GM18873 (cell line): Measurements from ENCODE around the gene CNN3.
A peak's percentile ranks its signal among the peaks of the same experiment; 100 is the strongest.
"Not testable (repeated sequence)": the region's sequence is repeated elsewhere in the genome, so short reads cannot be mapped to it uniquely, and the experiment has no call there.

ENCODE experiments used
- ATAC-seq: cut with Tn5 transposase; IDR thresholded peaks from one replicate; pipeline ENCODE4 v1.9.1; 2021; ENCODE audit warnings: mild to moderate bottlenecking, moderate library complexity, moderate number of reproducible peaks; ENCODE audit not compliant: unreplicated experiment, low FRiP score

CNN3 gene

DNA sequence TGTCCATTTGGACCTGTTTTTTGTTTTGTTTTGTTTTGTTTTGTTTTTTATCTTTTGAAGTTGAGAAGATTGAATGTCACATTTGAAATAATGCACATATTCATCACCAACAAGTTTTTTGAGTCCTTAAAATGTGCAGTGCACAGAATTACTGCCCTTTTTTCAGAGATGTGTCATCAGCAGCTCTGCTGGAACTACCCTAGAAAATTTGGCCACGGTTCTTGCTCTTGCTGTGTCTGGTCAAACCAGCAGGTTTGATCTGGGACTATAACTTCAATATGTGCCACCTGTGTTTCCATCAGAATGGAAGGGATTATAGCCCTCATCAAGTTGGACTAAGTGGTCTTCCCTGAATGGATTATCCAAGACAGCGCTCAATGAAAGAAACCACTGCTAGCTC lies 24.1 kb upstream of the CNN3 start:
- ATAC-seq: no peak

DNA sequence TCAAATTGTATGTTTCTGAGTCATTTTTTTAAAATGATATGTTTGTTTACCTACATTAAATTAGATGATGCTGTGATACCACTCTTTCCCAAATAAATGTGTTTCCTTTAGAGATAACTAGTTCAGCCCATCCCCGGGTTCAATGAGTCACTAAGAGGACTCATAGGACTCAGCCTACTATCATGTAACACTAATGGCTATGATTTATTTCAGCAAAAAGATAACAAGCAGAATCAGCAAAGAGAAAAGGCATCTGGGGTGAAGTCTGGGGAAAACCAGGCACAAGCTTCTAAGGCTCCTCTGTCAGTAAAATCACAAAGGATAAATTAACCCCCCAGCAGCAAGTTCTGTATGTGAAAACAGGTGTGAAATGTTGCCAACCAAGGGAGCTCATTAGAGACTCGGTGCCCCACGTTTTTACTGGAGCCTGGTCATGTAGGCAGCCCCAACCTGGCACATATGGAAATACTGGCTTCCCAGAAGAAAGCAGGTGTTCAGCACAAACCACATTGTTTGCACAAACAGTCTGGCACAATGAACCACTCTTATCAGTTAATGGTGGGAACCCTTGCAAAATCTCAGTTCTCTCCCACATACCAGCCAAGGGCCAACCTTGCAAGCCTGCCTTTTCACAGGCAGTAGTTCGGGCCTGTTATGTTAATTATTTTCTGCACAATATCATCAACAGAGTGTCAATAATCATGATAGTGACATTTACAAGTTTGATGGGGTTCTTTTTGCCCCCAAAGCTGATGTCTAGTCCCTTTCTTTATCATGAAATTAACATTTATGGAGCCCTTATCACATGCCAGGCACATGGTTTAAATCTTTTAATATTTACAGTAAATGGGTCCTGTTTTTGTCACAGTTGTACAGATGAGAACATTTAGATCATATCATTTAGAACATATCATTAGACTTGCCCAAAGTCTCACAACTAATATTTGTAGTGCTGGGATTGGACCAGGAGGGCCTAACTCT lies 23.1 kb upstream of the CNN3 start:
- ATAC-seq: no peak

DNA sequence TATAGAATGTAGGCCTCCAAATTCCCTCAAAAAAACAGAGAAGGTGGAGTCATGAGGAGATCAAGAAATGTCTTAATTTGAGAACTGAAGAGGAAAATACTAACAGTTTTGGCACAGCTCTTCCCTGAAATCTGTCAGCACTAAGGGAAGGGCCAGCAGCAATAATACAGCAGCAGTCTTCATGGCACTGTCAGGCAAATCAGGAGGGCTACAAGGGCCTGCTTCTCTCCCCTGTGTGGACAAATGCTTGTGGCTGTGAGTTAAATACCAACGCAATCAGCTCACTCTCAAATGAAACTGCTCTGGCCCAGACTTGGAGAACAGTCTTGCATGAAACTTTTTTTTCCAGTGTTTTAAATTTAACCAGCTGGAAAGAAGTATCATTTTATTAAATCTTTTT lies 20.5 kb upstream of the CNN3 start:
- ATAC-seq: no peak

DNA sequence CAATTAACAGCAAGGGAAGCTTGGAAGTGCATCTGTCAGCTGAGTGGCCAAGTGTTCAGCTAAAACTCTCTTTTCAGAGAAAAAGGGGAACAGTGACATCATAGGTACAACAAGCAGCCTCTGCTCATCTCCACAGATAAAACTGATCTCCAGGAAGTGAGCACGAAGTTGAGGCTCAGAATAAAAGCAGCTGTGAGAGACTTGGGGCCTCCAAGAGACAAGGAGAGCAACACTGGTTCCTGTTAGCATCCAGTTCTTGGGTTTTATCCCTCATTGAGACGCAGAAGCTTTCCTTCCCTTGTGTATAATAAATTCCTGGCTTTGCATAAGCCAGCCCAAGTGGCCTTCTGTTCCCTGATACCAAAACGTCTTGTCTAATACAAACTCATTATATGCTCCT lies 20.0 kb upstream of the CNN3 start:
- no peak for ATAC-seq

DNA sequence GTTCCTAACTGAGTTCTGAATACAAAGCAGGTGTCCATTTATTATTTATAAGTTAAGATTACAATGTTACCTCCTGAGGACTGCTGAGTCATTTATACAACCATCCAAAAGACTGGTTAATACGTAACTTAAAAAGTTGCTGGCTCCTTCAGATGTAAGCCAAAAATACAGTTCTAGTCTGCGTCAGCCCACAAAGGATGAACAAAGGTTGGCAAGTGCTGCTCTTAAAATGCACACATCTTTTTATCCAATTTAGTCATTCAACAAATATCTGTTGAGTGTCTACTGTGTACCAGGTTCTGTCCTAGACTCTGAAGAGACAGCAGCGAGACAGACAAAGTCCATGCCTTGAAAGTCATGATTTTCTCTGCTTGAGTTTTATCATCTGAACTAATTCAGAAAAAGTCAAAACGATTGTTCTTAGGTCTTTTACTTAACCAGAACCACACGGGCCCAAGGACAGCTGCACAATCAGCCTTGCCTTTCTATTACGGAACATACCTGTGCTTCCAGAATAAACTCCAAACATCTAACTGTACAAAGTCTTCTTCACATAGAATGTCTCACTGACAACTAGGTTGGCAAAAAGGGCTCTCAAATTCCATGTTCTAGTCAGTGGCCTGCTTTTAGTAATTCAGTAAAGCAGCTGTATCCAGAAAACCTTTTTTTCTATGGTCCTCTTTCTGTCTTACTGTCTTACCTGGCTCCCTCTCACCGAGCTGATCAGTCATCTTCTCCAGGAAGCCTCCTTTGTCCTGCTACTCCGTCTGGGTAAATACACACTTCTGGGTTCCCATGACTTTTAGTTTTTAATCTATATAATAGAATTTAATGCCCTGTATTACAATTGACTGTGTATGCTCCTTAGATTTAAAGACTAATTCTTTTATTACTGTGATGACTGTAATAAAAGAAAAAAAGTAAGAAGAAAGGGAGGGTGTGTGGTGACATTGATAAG lies 15.5 kb upstream of the CNN3 start:
- no peak for ATAC-seq

DNA sequence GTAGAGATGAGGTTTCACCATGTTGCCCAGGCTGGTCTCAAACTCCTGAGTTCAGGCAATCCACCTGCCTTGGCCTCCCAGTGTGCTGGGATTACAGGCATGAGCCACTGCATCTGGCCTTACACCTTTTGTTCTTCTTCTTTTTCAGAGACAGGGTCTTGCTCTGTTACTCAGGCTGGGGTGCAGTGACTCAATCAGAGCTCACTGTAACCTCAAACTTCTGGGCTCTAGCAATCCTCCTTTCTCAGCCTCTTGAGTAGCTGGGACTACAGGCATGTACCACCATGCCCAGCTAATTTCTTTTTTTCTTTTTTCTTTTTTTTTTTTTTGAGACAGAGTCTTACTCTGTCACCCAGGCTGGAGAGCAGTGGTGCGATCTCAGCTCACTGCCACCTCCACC lies 14.6 kb upstream of the CNN3 start:
- not testable (repeated sequence) for ATAC-seq

DNA sequence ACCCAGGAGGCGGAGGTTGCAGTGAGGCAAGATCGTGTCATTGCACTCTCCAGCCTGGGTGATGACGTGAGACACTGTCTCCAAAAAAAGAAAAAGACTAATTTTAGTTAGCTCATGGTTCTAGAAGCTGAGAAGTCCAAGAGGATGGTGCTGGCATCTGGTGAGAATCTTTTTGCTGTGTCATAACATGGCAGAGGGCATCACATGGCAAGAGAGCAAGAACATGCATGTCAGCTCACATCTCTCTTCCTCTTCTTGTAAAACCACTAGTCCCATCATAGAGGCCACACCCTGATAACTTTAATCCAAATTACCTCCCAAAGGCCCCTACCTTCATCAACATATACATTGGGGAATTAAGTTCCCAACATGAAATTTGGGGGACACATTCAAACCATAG lies 13.8 kb upstream of the CNN3 start:
- no peak for ATAC-seq

DNA sequence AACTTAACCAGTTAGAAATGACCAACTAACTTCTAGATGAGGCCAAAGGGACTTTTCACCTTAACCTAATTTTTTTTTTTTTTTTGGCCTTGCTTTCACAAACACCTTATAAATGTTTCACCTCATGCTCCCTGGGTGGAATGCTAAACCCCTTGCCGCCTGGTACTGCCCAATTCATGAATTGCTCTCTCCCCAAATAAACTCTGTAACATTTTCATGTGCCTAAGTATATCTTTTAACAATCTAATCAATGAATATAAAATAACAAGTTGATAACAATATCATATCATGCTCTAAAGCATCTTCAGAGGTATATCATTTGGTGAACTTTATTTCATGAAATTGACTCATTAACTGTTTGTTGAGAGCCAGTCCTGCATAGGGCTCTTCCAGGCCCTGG lies 10.9 kb upstream of the CNN3 start:
- no peak for ATAC-seq

DNA sequence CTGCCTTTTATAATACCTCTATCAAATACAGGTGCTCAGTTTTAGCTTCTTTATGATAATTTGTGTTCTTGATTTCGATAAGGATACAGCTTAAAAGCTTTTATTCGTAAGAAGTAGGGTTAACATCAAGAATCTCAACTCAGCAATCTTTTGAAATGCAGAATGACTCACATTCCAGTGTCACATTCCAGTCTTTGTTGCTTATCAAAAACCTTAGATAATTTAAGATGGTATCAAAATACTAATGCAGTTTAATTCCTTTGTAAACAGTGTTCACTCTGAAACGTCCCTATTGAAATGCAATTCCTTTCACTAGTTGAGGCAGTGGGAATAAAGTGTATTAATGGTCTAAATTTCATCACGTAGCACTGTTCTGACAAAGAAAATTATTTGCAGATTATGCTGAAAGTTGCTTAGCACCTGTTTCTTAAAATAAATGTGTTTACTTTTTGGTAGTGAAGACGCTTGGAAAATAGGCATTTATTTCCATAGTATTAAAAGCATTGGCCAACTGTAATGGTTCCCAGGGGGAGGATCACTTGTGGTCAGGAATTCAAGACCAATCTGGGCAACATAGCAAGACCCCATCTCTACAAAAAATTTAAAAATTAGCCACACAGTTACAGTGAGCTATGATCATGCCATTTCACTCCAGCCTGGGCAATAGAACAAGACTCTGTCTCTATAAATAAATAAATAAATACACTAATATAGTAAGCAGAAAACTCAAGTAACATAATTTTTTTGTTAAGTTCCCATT lies 10.1 kb upstream of the CNN3 start:
- no peak for ATAC-seq

DNA sequence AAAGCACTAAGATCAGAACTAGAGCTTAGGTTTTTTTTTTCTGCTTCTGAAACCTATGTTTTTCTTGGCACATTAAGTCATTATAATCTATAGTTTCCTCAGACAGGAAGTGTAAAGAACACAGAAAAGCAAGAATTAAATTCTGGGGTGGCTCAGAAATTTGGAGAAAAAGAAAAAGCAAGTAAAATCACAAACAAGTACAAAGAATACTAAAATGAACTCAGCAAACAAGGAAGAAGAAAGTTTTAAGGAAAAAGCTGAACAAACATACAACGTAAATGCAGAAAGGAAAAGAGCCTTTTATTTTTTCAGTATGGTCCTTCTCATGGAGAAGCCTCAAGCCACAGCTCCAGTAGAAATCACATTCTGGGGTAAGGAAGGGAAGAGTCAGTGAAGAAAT lies 8.6 kb upstream of the CNN3 start:
- no peak for ATAC-seq

DNA sequence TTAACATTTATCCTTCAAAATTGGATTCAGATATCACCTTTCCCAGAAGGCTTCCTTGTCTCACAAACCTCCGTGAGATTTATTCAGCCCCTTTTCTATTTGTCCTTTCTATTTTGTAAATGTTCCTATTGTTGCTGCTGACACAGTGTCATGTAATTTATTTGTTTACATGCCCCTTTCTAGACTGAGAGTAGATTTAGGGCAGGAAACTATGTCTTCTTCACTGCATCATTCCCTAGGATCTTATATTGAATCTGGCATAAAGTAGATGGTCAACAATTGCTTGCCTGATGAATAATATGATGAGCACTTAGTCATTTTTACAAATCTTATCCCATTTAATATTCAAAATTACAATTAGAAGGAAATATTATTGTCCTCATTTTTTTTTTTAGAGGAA lies 8.1 kb upstream of the CNN3 start:
- no peak for ATAC-seq

DNA sequence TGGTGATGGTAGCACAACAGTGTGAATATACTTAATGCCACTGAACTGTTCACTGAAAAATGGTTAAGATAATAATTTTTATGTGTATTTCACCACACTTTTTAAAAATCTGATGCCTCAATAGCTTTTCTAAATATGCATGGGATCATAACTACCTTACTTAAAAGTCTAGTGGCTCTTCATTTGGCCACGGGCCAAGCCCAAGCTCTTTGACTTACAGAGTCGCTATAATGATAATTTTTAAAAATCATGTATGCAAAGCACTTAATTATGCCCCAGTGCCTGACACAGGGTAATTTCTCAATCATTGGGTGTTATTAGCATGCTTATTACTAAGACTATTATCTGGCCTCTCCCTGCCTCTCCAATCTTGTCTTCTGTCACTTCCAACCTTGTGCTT lies 7.6 kb upstream of the CNN3 start:
- no peak for ATAC-seq

DNA sequence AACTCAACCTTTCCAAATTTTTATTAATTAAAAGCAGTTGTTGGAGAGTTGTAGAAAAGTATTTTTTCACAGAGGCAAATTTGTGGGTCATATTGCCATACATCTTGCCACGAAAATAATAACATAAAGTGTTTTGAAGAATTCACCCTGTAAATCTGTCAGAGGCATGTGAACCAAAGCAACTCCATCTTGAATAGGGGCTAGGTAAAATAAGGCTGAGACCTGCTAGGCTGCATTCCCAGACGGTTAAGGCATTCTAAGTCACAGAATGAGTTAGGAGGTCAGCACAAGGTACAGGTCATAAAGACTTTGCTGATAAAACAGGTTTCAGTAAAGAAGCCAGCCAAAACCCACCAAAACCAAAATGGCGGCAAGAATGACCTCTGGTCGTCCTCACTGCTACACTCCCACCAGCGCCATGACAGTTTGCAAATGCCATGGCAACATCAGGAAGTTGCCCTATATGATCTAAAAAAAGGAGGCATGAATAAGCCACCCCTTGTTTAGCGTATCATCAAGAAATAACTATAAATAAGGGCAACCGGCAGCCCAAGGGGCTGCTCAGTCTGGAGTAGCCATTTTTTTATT lies 4.4 kb upstream of the CNN3 start:
- no peak for ATAC-seq

DNA sequence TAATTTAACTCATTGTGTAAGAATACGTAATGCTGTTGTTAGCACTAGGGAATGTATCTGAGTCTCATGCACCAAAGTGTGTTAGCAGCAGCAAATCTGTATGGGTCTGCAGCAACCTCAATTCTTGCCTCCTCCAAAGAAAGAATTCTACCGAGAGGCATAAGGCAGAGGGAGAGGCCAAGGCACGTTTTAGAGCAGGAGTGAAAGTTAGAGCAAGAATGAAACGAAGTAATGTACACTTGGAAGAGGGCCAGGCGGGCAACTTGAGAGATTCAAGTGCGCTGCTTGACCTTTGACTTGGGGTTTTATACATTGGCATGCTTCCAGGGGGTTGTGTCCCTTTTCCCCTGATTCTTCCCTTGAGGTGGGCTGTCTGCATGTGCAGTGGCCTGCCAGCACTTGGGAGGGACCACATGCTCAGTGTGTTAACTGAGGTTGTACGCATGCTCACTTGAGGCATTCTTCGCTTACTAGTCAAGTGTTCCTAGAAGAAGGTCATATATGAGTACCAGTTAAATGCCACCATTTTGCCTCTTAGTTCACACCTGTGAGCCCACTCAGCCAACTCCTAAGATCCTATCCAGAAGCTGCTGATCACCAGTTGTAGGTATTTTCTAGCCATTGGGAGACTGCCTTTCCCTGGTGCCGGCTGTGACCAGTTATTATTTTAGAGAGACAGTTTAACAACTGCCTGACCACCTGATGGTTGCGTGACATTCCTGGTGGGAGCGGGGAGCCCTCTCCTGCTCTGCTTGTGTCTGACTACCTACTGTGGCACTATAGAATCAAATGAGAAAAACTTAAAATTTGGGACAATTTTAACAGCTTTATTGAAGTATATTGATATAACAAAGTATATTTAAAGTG lies 2.7 kb upstream of the CNN3 start:
- ATAC-seq: no peak

DNA sequence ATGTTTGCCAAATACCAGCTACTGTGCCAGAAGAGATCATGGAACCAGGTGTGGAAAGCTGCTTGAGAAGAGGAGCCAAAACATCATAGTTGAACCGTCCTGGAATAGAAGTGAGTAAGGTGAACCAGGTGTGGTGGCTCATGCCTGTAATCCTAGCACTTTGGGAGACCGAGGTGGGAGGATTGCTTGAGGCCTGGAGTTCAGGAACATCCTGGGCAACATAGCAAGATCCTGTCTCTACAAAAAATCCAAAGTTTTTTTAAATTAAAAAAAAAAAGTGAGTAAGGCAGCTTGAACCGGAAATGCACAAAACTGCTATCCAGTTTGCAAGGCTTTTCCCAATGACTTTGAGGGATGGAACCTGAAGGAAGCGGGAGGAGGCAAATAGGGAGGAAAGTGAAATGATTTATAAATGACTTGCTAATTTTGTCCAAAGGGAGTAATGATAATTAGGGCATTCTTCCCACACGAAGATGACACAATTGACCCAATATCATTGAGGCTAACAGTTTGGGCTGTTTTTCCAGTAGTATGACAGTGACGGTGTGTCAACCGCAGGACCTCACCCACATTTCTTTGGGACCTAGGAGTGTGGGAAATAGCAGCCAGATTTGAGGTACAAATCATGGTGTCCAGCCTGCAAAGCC lies 1.5 kb upstream of the CNN3 start:
- no peak for ATAC-seq

DNA sequence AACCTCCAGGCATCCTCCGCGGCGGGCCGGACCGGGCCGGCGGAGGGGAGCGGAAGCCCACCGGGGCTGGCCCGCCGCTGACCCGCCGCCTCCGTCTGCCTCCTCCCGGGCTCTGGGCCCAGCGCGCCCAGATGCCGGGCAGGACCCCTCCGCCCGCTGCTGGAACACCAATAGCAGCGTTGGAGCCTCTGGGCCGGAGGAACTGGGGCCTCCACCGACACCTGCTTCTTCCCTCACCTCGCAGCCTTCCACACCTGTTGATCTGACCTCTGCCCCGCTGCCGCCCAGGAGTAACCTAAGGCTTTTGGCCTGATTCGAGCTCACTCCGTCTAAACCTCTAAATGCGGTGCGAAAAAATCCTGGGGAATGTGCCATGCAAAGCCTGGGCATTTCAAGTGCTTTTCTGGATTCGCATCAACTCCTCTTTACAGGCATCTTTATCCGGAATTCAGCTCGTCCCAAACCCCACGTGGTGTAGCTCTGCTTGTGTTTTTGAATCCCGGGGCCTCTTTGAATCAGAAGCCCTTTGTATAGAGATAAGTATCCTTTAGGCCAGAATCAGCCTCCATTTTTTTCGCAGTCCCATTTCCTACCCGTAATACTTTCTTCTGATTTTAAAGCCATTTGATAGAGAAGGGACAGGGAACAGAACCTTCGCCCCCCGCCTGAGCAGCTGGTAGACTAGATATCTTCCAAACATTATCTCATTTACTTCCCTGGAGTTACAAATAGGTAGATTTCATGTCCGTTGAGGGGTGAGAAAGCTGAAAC lies 680 bp upstream of the CNN3 start:
- ATAC-seq: peak; percentile 3

DNA sequence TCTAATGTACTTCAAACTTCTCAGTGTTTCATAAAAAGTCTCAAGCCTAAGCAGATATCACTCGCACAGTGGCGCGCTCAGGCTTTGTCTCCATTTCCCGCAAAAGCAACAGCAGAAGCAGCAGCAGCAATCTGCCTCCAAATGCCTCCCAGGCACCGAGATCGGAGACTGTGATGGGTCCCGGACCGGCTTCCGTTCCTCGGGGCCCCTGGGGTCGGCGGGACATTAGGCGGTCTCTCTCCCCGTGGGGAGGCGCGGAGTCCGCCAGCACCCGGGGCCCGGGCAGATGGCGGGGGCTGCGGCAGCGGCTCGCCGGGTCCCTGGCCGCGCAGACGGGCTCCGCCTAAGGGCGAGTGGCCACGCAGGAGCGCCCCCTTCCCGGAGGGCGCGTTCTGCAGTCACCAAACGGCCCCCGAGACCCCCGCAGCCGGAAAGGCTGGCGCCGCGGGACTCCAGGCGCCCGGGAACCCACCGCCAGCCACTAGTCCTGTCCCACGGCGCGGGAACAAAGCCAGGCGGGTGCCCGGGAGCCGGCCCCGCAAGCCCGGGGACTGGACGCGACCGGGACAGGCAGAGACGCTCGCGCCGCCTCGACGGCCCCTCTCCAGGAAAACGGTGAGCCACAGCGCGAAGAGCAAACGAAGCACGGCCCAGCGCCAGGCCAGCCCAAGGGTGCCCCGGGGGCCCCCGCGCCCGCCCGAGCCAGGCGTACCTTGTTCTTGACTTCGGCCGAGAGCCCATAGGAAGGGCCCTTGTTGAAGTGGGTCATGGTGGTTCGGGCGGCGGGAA lies 590 bp downstream of the CNN3 start:
- ATAC-seq: peak; percentile 23
